ENCODE data around the gene JMJD4. TPM values are rescaled to one million over a fixed set of nuclear protein-coding genes. Genes with fewer than 3 reads are reported as not detected.

The JMJD4 gene
- total and polyA plus RNA-seq, 5 donors: 7.7 to 11.5 (median 9.3) TPM

DNA sequence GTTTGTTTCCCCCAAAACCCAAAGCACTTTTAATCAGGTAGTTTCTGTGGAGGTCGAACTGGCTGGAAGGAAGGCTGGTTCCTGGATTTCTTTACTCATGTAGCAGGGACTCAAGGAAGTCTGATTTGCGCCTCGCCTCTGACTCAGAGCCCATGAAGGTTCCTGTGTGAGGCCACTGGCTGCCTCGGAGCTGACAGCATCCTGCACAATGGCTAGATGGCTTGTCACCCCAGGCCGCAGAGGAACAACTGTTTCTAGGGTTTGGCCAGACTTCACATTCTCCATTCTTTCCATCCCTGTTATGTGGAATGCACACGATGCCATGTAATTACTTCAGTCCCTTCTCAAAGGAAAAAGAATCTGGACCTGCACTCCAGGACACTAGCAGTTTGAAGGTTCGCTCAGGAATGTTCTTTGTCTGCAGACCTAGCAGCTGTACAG, 41.2 kb upstream of the JMJD4 start:
- 88% methylated on average over 7 of the region's 7 CpGs for whole genome bisulfite sequencing
- no peak for ATAC-seq
- no peaks in the 10 kb centered on the region for H3K9me3 ChIP-seq (ENCODE audit: control insufficient read depth, low read length)
- no peak for DNase-seq
- H3K4me3 ChIP-seq (ENCODE audit: low read length): no peak overlapping the region
- H3K27me3 ChIP-seq (ENCODE audit: control insufficient read depth, insufficient read depth): no peaks in the 10 kb centered on the region
- peaks cover 2% of the 10 kb centered on the region for H3K4me1 ChIP-seq (ENCODE audit: control insufficient read depth, insufficient read depth, low read length)
- H3K27ac ChIP-seq (ENCODE audit: low read length): no peak overlapping the region
- intact Hi-C loops (cut with DNase I): no loop called here

DNA sequence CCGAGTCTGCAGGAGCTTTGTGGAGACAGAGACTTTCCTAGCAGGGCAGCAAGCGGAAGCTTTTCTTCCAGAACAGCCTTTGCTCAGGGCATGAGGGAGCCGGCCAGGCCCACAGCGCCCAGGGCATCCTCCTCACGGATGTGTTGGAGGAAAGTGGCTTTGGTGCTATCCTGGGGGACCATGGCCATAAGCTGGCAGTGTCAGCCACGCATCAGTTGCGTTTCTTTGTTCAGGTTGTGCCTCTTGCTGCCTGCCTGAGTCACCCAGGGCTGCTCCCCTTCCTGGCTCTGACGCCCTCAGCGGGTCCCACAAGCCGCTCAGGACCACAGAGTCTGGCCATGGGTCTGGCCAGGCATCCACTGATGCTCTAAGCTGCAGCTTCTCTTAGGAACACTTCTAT, 40.7 kb upstream of the JMJD4 start:
- ATAC-seq (no peak), DNase-seq (no peak)
- no peak overlapping the region for H3K4me3 ChIP-seq (ENCODE audit: low read length)
- H3K27me3 ChIP-seq (ENCODE audit: control insufficient read depth, insufficient read depth): no peaks in the 10 kb centered on the region
- H3K9me3 ChIP-seq (ENCODE audit: control insufficient read depth, low read length): no peaks in the 10 kb centered on the region
- WGBS: 93% methylated on average over 10 of the region's 10 CpGs
- intact Hi-C loops (cut with DNase I): no loop called here
- no peak overlapping the region for H3K27ac ChIP-seq (ENCODE audit: low read length)
- peaks cover 2% of the 10 kb centered on the region for H3K4me1 ChIP-seq (ENCODE audit: control insufficient read depth, insufficient read depth, low read length)

DNA sequence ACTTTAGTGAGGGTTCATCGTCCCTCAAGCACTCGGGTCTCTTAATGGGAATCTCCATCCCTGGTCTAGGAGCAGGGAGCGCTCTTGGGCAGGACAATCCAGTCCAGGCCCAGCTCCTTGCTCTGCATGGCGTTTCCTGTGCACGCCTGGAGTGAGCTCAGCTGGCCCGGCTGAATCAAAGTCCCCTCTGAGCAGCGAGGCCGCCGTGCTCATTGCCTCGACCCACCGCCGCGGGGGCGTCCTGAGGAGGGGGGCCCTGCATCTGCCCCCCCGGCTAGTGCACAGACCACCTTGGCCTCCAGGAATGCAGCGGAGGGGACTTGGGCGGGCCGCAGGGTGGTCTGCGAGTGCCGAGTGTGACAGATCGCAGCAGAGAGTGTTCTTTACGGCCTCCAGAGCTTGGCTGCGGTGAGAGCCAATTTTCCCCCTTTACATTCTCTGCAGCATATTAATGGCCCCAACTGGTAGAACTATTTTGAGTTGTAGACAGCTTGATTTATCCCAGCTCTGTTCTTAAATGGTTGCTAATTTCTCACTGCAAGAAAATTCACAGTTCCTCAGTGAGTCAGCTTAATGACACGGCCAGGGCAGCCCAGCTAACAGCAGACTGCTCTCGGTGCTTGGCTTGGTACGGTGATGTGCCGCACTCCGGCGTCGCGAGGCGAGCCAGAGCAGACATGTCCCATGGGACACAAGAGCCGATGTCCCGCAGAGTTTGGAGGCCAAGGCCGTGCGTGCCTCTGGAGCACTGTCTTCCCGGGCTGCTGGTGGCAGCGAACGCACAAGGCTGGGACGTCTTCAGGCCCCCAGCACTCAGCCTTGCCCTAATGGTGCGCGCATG, 39.9 kb upstream of the JMJD4 start:
- WGBS: 64% methylated on average over 42 of the region's 42 CpGs
- Histone ChIP-seq H3K27me3 (ENCODE audit: control insufficient read depth, insufficient read depth) (no peaks in the 10 kb centered on the region), H3K9me3 (ENCODE audit: control insufficient read depth, low read length) (no peaks in the 10 kb centered on the region), H3K27ac (ENCODE audit: low read length) (no peak overlapping the region), H3K4me3 (ENCODE audit: low read length) (no peak overlapping the region), H3K4me1 (ENCODE audit: control insufficient read depth, insufficient read depth, low read length) (peaks cover 2% of the 10 kb centered on the region)
- intact Hi-C loops (cut with DNase I): no loop called here
- ATAC-seq: peak in 1 of 2 donors; percentile 8
- no peak for DNase-seq

DNA sequence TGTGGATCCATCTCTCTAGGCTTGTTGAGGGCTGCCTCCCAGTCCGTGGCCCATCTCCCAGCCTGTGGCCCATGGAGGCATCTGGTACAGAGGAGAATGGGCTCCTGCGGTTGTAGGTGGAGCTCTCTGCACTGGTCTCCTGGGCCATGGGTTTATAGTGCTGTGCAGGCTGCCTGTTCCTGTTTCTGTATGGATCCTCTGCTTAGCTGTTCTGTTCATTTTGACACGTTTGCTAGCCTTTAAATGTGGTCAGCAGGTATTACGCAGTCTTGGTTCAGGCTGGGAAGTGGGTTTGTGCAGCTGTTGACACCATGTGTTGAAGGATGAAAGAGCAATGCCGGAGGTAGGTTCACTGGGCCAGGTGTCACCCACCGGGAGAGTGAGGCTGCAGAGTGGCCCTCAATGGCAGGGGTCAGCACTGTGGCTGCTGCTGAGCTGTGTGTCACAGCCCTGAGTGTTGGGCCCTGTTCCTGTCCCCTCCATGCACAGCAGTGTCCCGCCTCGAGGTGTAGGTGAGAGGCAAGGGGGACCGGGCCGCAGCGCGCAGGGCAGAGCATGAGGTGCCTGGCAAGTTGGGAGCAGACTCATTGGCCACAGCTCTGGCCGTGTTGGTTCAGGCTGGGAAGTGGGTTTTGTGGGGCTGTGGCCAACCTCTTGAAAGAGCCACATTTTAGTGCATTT, 39.1 kb upstream of the JMJD4 start:
- intact Hi-C loops (cut with DNase I): no loop called here
- Histone ChIP-seq H3K9me3 (ENCODE audit: control insufficient read depth, low read length) (no peaks in the 10 kb centered on the region), H3K4me3 (ENCODE audit: low read length) (no peak overlapping the region), H3K4me1 (ENCODE audit: control insufficient read depth, insufficient read depth, low read length) (peaks cover 2% of the 10 kb centered on the region), H3K27me3 (ENCODE audit: control insufficient read depth, insufficient read depth) (no peaks in the 10 kb centered on the region), H3K27ac (ENCODE audit: low read length) (no peak overlapping the region)
- DNase-seq (no peak), ATAC-seq (no peak)
- WGBS: 87% methylated on average over 13 of the region's 13 CpGs

DNA sequence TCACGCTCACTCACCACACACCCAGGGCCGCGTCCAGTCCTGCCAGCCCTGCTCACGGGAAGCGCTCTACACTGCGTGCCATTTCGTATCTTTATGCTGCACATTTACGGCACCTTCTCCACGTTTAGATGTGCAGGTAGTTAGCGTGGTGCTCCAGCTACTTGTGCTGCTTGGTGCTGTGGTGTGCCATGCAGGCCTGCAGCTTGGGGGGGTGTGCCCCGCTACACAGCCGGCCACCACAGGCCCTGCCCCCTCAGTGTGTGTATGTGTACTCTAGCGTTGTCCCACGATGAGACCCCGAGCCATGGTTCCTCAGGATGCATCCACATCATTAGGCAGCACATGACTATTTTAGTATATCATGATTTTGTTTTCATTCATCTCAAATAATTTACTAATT, 38.5 kb upstream of the JMJD4 start:
- Histone ChIP-seq H3K4me3 (ENCODE audit: low read length) (no peak overlapping the region), H3K27ac (ENCODE audit: low read length) (no peak overlapping the region), H3K4me1 (ENCODE audit: control insufficient read depth, insufficient read depth, low read length) (peaks cover 2% of the 10 kb centered on the region), H3K9me3 (ENCODE audit: control insufficient read depth, low read length) (no peaks in the 10 kb centered on the region), H3K27me3 (ENCODE audit: control insufficient read depth, insufficient read depth) (no peaks in the 10 kb centered on the region)
- WGBS: 95% methylated on average over 15 of the region's 15 CpGs
- ATAC-seq (no peak), DNase-seq (no peak)
- intact Hi-C loops (cut with DNase I): no loop called here

DNA sequence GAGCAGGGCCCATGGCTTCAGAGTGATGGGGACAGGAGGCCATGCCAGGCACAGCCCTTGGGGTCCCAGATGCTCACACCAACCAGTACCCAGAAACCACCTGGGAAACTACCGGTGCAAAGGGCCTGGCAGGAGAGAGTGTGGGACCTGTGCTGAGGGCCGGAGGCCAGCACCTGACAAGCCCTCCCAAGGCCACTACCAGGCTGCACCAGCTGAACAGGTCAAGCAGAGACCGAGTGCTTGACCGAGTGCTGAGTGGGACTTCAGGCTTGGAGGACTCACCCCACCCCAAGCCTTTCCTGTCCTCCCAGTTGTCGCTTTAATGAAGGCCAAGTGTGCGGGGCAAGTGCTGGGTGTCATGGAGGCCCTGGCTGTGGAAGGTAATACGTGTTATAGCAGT, 36.7 kb upstream of the JMJD4 start:
- intact Hi-C loops (cut with DNase I): no loop called here
- WGBS: 94% methylated on average over 7 of the region's 7 CpGs
- ATAC-seq (no peak), DNase-seq (no peak)
- H3K4me3 ChIP-seq (ENCODE audit: low read length): no peak overlapping the region
- H3K27me3 ChIP-seq (ENCODE audit: control insufficient read depth, insufficient read depth): no peaks in the 10 kb centered on the region
- no peaks in the 10 kb centered on the region for H3K9me3 ChIP-seq (ENCODE audit: control insufficient read depth, low read length)
- no peak overlapping the region for H3K27ac ChIP-seq (ENCODE audit: low read length)
- H3K4me1 ChIP-seq (ENCODE audit: control insufficient read depth, insufficient read depth, low read length): peaks cover 2% of the 10 kb centered on the region

DNA sequence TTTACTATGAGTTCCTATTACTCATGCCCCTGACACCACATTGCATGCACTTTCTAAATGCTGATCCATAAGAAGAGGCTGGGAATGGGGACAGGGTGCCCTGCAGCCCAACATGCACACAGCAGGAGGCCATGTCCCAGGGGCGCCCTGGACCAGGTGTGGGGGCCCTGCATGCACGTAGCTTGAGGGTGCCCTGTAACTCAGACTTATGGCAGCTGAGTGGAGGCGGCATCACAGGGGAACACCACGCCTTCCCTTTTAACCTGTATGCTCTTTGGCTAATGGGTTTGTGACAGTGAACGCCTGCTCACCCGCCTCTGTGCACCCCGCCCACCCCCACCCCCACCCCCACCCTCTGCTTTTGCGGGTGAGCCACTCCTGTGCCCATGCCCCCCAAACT, 36.2 kb upstream of the JMJD4 start:
- peaks cover 2% of the 10 kb centered on the region for H3K4me1 ChIP-seq (ENCODE audit: control insufficient read depth, insufficient read depth, low read length)
- DNase-seq (peak in 1 of 3 donors; percentile 38), ATAC-seq (no peak)
- H3K27me3 ChIP-seq (ENCODE audit: control insufficient read depth, insufficient read depth): no peaks in the 10 kb centered on the region
- H3K27ac ChIP-seq (ENCODE audit: low read length): no peak overlapping the region
- WGBS: 95% methylated on average over 8 of the region's 8 CpGs
- H3K4me3 ChIP-seq (ENCODE audit: low read length): no peak overlapping the region
- intact Hi-C loops (cut with DNase I): no loop called here
- no peaks in the 10 kb centered on the region for H3K9me3 ChIP-seq (ENCODE audit: control insufficient read depth, low read length)

DNA sequence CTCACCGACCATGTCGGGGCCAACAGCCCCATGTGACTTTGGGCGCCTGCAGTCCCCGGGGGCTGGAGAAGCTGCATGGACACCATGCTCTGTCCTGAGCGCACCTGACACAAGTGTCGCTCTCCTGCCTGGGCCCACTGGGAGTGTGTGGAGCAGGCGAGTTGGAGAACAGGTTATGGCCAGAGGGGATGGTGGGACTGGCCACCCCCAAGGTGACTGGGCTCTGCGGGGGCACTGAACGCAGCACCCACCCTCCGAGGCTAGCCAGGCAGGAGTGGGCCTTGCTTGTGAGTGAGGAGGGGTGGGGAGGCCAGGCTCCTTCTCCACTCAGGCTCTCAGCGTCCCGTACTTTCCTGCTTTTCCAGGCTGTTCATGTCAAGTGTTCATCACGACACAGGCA, 35.7 kb upstream of the JMJD4 start:
- no peak for ATAC-seq
- intact Hi-C loops (cut with DNase I): no loop called here
- no peak overlapping the region for H3K27ac ChIP-seq (ENCODE audit: low read length)
- no peak overlapping the region for H3K4me3 ChIP-seq (ENCODE audit: low read length)
- no peaks in the 10 kb centered on the region for H3K9me3 ChIP-seq (ENCODE audit: control insufficient read depth, low read length)
- H3K4me1 ChIP-seq (ENCODE audit: control insufficient read depth, insufficient read depth, low read length): peaks cover 2% of the 10 kb centered on the region
- peak in 1 of 3 donors; percentile 47 for DNase-seq
- WGBS: 92% methylated on average over 13 of the region's 13 CpGs
- H3K27me3 ChIP-seq (ENCODE audit: control insufficient read depth, insufficient read depth): no peaks in the 10 kb centered on the region

DNA sequence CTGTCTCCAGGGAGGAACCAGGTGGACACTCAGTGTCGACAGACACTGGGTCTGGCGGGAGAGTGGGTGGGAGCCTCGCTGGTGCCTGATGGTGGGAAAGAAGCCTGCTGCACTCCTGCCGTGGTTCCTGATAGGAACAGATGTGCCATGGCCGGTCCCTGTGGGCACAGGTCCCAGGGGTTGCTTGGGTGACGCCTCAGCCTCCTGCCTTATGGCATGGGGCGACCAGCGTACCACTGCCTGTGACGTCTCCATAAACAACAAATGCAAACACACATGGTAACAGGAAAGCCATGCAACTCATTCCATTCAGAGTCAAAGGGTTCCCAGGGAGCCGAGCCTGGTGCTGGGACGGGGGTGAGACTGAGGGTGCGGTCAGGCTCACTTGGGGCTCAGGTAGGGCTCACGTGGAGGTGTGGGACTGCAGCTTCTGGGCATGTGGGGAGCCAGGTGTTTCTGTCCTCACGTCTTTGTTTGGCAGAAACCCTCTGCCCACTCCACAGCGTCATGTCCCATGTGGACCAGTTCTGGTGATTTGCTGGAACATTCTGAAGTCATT, 34.9 kb upstream of the JMJD4 start:
- DNase-seq: peak in 1 of 3 donors; percentile 14
- no peak overlapping the region for H3K4me3 ChIP-seq (ENCODE audit: low read length)
- intact Hi-C loops (cut with DNase I): loop anchor here in 1 of 4 donors (5.0 kb wide), 1 partner anchor 177 kb away; the partner anchor contains the start of gene WNT9A

DNA sequence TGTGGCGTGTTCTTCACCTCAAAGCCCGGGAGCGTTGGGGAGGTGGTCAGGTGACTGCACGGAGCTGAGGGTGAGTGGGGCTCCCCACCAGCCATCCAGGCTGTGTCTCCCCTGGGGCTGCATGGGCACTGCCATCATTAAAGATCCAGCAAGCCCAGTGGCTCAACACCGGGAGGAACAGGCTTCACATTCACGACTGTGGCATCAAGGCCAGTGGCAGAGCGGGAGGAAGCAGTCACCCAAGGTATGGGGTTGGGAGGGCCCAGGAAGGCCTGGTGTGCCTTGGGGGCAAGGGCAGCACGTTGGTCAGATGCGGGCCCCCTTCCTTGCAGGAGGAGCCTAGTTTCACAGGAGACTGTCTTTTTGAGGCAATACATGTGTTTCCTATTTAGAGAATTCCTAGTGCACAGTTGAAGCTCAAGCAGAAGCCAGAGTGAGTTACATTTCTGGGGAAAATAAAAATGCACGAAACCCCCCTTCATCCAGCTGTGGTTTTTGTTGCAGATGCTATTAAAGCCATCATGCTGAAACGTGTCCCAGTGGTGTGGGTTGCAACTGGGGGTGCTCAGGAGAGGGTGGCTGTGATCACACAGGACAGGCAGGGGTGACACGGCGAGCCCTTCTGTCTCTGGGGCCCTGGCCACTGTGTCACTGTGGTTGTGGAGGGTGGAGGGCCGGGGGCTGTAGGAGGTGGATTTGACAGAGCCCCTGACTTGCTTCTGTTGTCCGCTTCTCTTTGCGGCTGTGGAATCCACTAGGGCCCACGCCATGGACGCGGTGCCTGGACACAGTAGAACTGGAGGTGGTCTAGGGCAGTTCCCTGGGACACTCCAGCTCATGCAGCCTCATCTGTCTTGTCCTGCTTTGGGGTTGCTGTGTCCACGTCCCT, 34.2 kb upstream of the JMJD4 start:
- Histone ChIP-seq H3K9me3 (ENCODE audit: control insufficient read depth, low read length) (no peaks in the 10 kb centered on the region), H3K27ac (ENCODE audit: low read length) (no peak overlapping the region), H3K4me3 (ENCODE audit: low read length) (no peak overlapping the region), H3K27me3 (ENCODE audit: control insufficient read depth, insufficient read depth) (no peaks in the 10 kb centered on the region), H3K4me1 (ENCODE audit: control insufficient read depth, insufficient read depth, low read length) (no peaks in the 10 kb centered on the region)
- 91% methylated on average over 20 of the region's 20 CpGs for WGBS
- DNase-seq (peak in 1 of 3 donors; percentile 27), ATAC-seq (no peak)
- intact Hi-C loops (cut with DNase I): loop anchor here in 1 of 4 donors (5.0 kb wide), 1 partner anchor 178 kb away; the partner anchor contains the start of gene WNT9A

More for the DNA sequence above, 34.9 kb upstream of the JMJD4 start:
- 93% methylated on average over 15 of the region's 15 CpGs for WGBS
- no peak for ATAC-seq
- Histone ChIP-seq H3K27ac (ENCODE audit: low read length) (no peak overlapping the region), H3K9me3 (ENCODE audit: control insufficient read depth, low read length) (no peaks in the 10 kb centered on the region), H3K4me1 (ENCODE audit: control insufficient read depth, insufficient read depth, low read length) (peaks cover 2% of the 10 kb centered on the region), H3K27me3 (ENCODE audit: control insufficient read depth, insufficient read depth) (no peaks in the 10 kb centered on the region)
